Measurements from ENCODE around the gene KRT32. TPM values are rescaled to one million over a fixed set of nuclear protein-coding genes. Genes with fewer than 3 reads are reported as not detected.

KRT32 gene
- total and polyA plus RNA-seq, 12 donors = not detected

DNA sequence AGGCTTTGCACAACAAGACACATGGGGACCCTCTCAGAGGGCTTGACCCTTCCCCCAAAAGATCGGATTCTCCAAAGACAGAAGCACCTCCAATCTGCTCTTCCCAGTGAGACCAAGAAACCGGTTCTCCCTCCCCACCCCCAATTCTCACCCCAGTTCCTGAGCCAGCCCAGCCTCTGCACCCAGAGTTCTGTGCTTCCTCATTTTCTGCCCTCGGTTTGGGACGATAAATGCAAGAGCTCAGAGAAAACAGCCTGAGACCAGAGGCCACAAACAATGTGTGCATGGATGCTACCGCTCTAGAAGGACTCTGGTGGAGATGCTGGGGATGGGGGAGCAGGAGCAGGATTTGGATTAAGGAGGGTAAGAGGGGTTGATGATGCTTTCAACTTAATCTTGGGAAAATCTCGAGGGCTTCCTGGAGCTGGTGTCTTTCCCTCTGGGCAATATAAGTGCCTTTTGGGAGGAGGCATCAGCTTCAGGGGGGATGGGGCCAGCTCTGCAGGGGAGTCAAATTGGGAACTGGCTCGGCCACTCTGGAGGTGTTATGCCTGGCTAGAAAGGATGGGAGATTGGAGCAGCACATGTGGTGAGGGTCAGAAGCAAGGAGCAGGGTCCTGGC, 45.5 kb upstream of the KRT32 start:
- no peaks in the 10 kb centered on the region for H3K9me3 ChIP-seq (replicated peaks in 1 of 3)
- DNase-seq = no peak
- no peaks in the 10 kb centered on the region for H3K4me1 ChIP-seq (replicated peaks in 1 of 2)
- TF ChIP-seq, protein P1, sequence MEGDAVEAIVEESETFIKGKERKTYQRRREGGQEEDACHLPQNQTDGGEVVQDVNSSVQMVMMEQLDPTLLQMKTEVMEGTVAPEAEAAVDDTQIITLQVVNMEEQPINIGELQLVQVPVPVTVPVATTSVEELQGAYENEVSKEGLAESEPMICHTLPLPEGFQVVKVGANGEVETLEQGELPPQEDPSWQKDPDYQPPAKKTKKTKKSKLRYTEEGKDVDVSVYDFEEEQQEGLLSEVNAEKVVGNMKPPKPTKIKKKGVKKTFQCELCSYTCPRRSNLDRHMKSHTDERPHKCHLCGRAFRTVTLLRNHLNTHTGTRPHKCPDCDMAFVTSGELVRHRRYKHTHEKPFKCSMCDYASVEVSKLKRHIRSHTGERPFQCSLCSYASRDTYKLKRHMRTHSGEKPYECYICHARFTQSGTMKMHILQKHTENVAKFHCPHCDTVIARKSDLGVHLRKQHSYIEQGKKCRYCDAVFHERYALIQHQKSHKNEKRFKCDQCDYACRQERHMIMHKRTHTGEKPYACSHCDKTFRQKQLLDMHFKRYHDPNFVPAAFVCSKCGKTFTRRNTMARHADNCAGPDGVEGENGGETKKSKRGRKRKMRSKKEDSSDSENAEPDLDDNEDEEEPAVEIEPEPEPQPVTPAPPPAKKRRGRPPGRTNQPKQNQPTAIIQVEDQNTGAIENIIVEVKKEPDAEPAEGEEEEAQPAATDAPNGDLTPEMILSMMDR (IDR thresholded peaks at IDR 0.05) = no peak
- no peak for TF ChIP-seq POLR2A (IDR thresholded peaks at IDR 0.05)
- H3K4me3 ChIP-seq = no peak overlapping the region
- no peak overlapping the region for H3K27ac ChIP-seq
- H3K27me3 ChIP-seq = no peaks in the 10 kb centered on the region
- no peaks in the 10 kb centered on the region for H3K36me3 ChIP-seq (replicated peaks in 1 of 2)
- intact Hi-C loops (cut with DNase I) = no loop called here
- WGBS, 4 donors = 59 to 71% (median 62%) methylated on average over 7 of the region's 7 CpGs

- Histone ChIP-seq H3K27ac (no peak overlapping the region), H3K27me3 (no peaks in the 10 kb centered on the region), H3K4me1 (replicated peaks in 1 of 2) (no peaks in the 10 kb centered on the region), H3K9me3 (replicated peaks in 1 of 3) (no peaks in the 10 kb centered on the region), H3K4me3 (no peak overlapping the region), H3K36me3 (replicated peaks in 1 of 2) (no peaks in the 10 kb centered on the region)
- TF ChIP-seq, protein P1 (IDR thresholded peaks at IDR 0.05) = no peak
- no peak for TF ChIP-seq POLR2A (IDR thresholded peaks at IDR 0.05)
- no peak for DNase-seq
- intact Hi-C loops (cut with DNase I) = no loop called here
- WGBS, 4 donors = 74 to 85% (median 75%) methylated on average over 10 of the region's 10 CpGs
Observed at GRCh38 chr17:41511716-41512115, 44.5 kb upstream of the KRT32 start.

GRCh38 chr17:41511116-41511515, 43.9 kb upstream of the KRT32 start:
- intact Hi-C loops (cut with DNase I) = no loop called here
- H3K9me3 ChIP-seq (replicated peaks in 1 of 3) = no peaks in the 10 kb centered on the region

DNA sequence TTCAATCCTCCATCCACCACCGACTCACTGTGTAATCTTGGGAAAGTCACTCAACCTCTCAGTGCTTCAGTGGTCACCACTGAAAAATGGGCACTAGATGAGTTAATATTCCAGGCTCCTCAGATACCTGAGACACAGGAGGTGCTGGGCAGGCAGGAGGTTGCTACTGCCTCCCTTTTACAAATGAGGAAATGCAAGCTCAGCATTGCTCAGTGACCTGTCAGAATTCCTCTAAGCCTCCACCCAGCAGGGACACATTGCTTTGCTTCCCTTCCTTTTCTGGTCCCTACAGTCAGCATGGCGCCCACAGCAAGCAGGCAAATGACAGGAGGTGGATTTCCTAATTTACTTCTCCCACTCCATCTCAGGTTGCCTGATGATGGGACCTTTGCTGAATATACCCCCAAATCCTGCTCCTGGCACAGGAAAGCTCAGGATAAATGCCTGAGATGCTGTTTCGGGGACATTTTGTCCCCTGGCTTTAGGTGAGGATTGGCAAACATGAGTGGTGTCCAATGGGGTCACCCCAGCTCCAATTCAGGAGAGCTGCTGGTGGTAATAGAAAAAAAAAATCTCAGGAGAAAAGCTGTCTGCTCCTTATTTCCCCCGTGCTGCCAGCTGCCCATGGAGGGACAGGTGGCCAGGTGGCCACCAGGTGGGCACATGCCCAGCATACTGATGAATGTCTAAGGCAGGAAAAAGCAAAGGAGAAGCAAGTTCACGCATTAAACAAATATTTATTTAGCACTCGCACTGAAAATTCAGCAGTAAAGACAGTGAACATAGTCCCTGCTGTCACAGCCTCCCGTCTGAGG, 43.3 kb upstream of the KRT32 start:
- intact Hi-C loops (cut with DNase I) = no loop called here
- H3K9me3 ChIP-seq (replicated peaks in 1 of 3) = no peaks in the 10 kb centered on the region
- H3K4me1 ChIP-seq (replicated peaks in 1 of 2) = no peaks in the 10 kb centered on the region
- no peaks in the 10 kb centered on the region for H3K27me3 ChIP-seq
- WGBS, 4 donors = 74 to 92% (median 88%) methylated on average over 7 of the region's 7 CpGs
- no peak overlapping the region for H3K27ac ChIP-seq
- H3K36me3 ChIP-seq (replicated peaks in 1 of 2) = no peaks in the 10 kb centered on the region
- TF ChIP-seq POLR2A (IDR thresholded peaks at IDR 0.05) = no peak
- TF ChIP-seq, protein P1 (IDR thresholded peaks at IDR 0.05) = no peak
- no peak for DNase-seq
- H3K4me3 ChIP-seq = no peak overlapping the region

More at GRCh38 chr17:41511116-41511515, 43.9 kb upstream of the KRT32 start:
- 56 to 73% (median 67%) methylated on average over 2 to 4 of the region's 4 CpGs for WGBS, 4 donors
- Histone ChIP-seq H3K36me3 (replicated peaks in 1 of 2) (no peaks in the 10 kb centered on the region), H3K4me1 (replicated peaks in 1 of 2) (no peaks in the 10 kb centered on the region), H3K27me3 (no peaks in the 10 kb centered on the region), H3K27ac (no peak overlapping the region), H3K4me3 (no peak overlapping the region)
- DNase-seq = no peak
- TF ChIP-seq, protein P1 (IDR thresholded peaks at IDR 0.05) = no peak
- TF ChIP-seq POLR2A (IDR thresholded peaks at IDR 0.05) = no peak
